Measurements from ENCODE around the gene IL11RA. TPM values are rescaled to one million over a fixed set of nuclear protein-coding genes. Genes with fewer than 3 reads are reported as not detected.

IL11RA gene
- total and polyA plus RNA-seq, 9 donors: 95.8 to 181 (median 137) TPM

GRCh38 chr9:34664281-34665066, 12.5 kb downstream of the IL11RA start:
- DNase-seq: peak; percentile 85
- H3K4me1 ChIP-seq (ENCODE audit: control insufficient read depth, insufficient read depth, low read length): peaks cover 17% of the 10 kb centered on the region
- 1% methylated on average over 16 of the region's 18 CpGs for WGBS (ENCODE audit: insufficient coverage)
- H3K36me3 ChIP-seq (ENCODE audit: control insufficient read depth, insufficient read depth, low read length): peaks cover 55% of the 10 kb centered on the region
- peak overlapping the region; percentile 93 for H3K4me3 ChIP-seq (ENCODE audit: low read length)
- no peaks in the 10 kb centered on the region for H3K27me3 ChIP-seq (ENCODE audit: control insufficient read depth, insufficient read depth, low read length)
- H3K27ac ChIP-seq (ENCODE audit: low read length): peak overlapping the region; percentile 89
- H3K9me3 ChIP-seq (replicated peaks; ENCODE audit: control insufficient read depth, low read depth, low read length): no peaks in the 10 kb centered on the region

GRCh38 chr9:34665067-34665380, 13.0 kb downstream of the IL11RA start:
- Histone ChIP-seq H3K27me3 (ENCODE audit: control insufficient read depth, insufficient read depth, low read length) (no peaks in the 10 kb centered on the region), H3K27ac (ENCODE audit: low read length) (peak overlapping the region; percentile 89), H3K4me1 (ENCODE audit: control insufficient read depth, insufficient read depth, low read length) (peaks cover 17% of the 10 kb centered on the region), H3K4me3 (ENCODE audit: low read length) (peak overlapping the region; percentile 93), H3K9me3 (replicated peaks; ENCODE audit: control insufficient read depth, low read depth, low read length) (no peaks in the 10 kb centered on the region), H3K36me3 (ENCODE audit: control insufficient read depth, insufficient read depth, low read length) (peaks cover 50% of the 10 kb centered on the region)
- WGBS (ENCODE audit: insufficient coverage): under 1% methylated on average over 26 of the region's 26 CpGs
- DNase-seq: no peak

GRCh38 chr9:34665381-34666250, 13.6 kb downstream of the IL11RA start:
- Histone ChIP-seq H3K36me3 (ENCODE audit: control insufficient read depth, insufficient read depth, low read length) (peaks cover 44% of the 10 kb centered on the region), H3K27me3 (ENCODE audit: control insufficient read depth, insufficient read depth, low read length) (no peaks in the 10 kb centered on the region), H3K4me1 (ENCODE audit: control insufficient read depth, insufficient read depth, low read length) (peaks cover 17% of the 10 kb centered on the region), H3K4me3 (ENCODE audit: low read length) (peak overlapping the region; percentile 93), H3K27ac (ENCODE audit: low read length) (peak overlapping the region; percentile 100), H3K9me3 (replicated peaks; ENCODE audit: control insufficient read depth, low read depth, low read length) (no peaks in the 10 kb centered on the region)
- DNase-seq: peak; percentile 98
- WGBS (ENCODE audit: insufficient coverage): 2% methylated on average over 35 of the region's 55 CpGs

- Histone ChIP-seq H3K4me3 (ENCODE audit: low read length) (no peak overlapping the region), H3K9me3 (replicated peaks; ENCODE audit: control insufficient read depth, low read depth, low read length) (no peaks in the 10 kb centered on the region), H3K27me3 (ENCODE audit: control insufficient read depth, insufficient read depth, low read length) (no peaks in the 10 kb centered on the region), H3K4me1 (ENCODE audit: control insufficient read depth, insufficient read depth, low read length) (peaks cover 7% of the 10 kb centered on the region), H3K36me3 (ENCODE audit: control insufficient read depth, insufficient read depth, low read length) (peaks cover 15% of the 10 kb centered on the region), H3K27ac (ENCODE audit: low read length) (no peak overlapping the region)
- WGBS (ENCODE audit: insufficient coverage): no CpG with 5 or more reads among the region's 5 CpGs
- no peak for DNase-seq
Measured at GRCh38 chr9:34669809-34670562, 18.0 kb downstream of the IL11RA start.

GRCh38 chr9:34671307-34671706, 19.3 kb downstream of the IL11RA start:
- H3K27ac ChIP-seq (ENCODE audit: low read length): no peak overlapping the region
- H3K27me3 ChIP-seq (ENCODE audit: control insufficient read depth, insufficient read depth, low read length): no peaks in the 10 kb centered on the region
- no peak for DNase-seq
- no peaks in the 10 kb centered on the region for H3K9me3 ChIP-seq (replicated peaks; ENCODE audit: control insufficient read depth, low read depth, low read length)
- H3K4me3 ChIP-seq (ENCODE audit: low read length): no peak overlapping the region
- H3K36me3 ChIP-seq (ENCODE audit: control insufficient read depth, insufficient read depth, low read length): peaks cover 15% of the 10 kb centered on the region
- H3K4me1 ChIP-seq (ENCODE audit: control insufficient read depth, insufficient read depth, low read length): peaks cover 2% of the 10 kb centered on the region
- no CpG with 5 or more reads among the region's 1 CpG for WGBS (ENCODE audit: insufficient coverage)

- no peaks in the 10 kb centered on the region for H3K4me1 ChIP-seq (ENCODE audit: control insufficient read depth, insufficient read depth, low read length)
- no peak overlapping the region for H3K4me3 ChIP-seq (ENCODE audit: low read length)
- no peak overlapping the region for H3K27ac ChIP-seq (ENCODE audit: low read length)
- 70% methylated on average over 1 of the region's 3 CpGs for WGBS (ENCODE audit: insufficient coverage)
- no peak for DNase-seq
- no peaks in the 10 kb centered on the region for H3K27me3 ChIP-seq (ENCODE audit: control insufficient read depth, insufficient read depth, low read length)
- peaks cover 1% of the 10 kb centered on the region for H3K36me3 ChIP-seq (ENCODE audit: control insufficient read depth, insufficient read depth, low read length)
- no peaks in the 10 kb centered on the region for H3K9me3 ChIP-seq (replicated peaks; ENCODE audit: control insufficient read depth, low read depth, low read length)
Measured at GRCh38 chr9:34674440-34674839, 22.5 kb downstream of the IL11RA start.

- H3K4me1 ChIP-seq (ENCODE audit: control insufficient read depth, insufficient read depth, low read length): no peaks in the 10 kb centered on the region
- no peaks in the 10 kb centered on the region for H3K36me3 ChIP-seq (ENCODE audit: control insufficient read depth, insufficient read depth, low read length)
- H3K27me3 ChIP-seq (ENCODE audit: control insufficient read depth, insufficient read depth, low read length): no peaks in the 10 kb centered on the region
- H3K9me3 ChIP-seq (replicated peaks; ENCODE audit: control insufficient read depth, low read depth, low read length): no peaks in the 10 kb centered on the region
- 60% methylated on average over 1 of the region's 10 CpGs for WGBS (ENCODE audit: insufficient coverage)
- peak; percentile 55 for DNase-seq
- H3K4me3 ChIP-seq (ENCODE audit: low read length): no peak overlapping the region
- no peak overlapping the region for H3K27ac ChIP-seq (ENCODE audit: low read length)
Measured at GRCh38 chr9:34675048-34675714, 23.2 kb downstream of the IL11RA start.

GRCh38 chr9:34675869-34676268, 23.9 kb downstream of the IL11RA start:
- Histone ChIP-seq H3K27me3 (ENCODE audit: control insufficient read depth, insufficient read depth, low read length) (no peaks in the 10 kb centered on the region), H3K36me3 (ENCODE audit: control insufficient read depth, insufficient read depth, low read length) (peaks cover under 1% of the 10 kb centered on the region), H3K4me1 (ENCODE audit: control insufficient read depth, insufficient read depth, low read length) (no peaks in the 10 kb centered on the region), H3K9me3 (replicated peaks; ENCODE audit: control insufficient read depth, low read depth, low read length) (no peaks in the 10 kb centered on the region), H3K27ac (ENCODE audit: low read length) (no peak overlapping the region), H3K4me3 (ENCODE audit: low read length) (no peak overlapping the region)
- no peak for DNase-seq
- WGBS (ENCODE audit: insufficient coverage): 100% methylated on average over 2 of the region's 2 CpGs

- DNase-seq: no peak
- Histone ChIP-seq H3K4me1 (ENCODE audit: control insufficient read depth, insufficient read depth, low read length) (peaks cover 7% of the 10 kb centered on the region), H3K27ac (ENCODE audit: low read length) (no peak overlapping the region), H3K9me3 (replicated peaks; ENCODE audit: control insufficient read depth, low read depth, low read length) (no peaks in the 10 kb centered on the region), H3K36me3 (ENCODE audit: control insufficient read depth, insufficient read depth, low read length) (peaks cover 9% of the 10 kb centered on the region), H3K4me3 (ENCODE audit: low read length) (no peak overlapping the region), H3K27me3 (ENCODE audit: control insufficient read depth, insufficient read depth, low read length) (no peaks in the 10 kb centered on the region)
- WGBS (ENCODE audit: insufficient coverage): 86% methylated on average over 1 of the region's 4 CpGs
Measured at GRCh38 chr9:34684145-34684544, 32.2 kb downstream of the IL11RA start.
